ENCODE data around the gene NFATC1.

NFATC1 gene

GRCh38 chr18:79507546-79508480 is 112.1 kb downstream of the NFATC1 start:
- DNase-seq (ENCODE audit: low read depth in 2 of 2), result no peak

- DNase-seq (ENCODE audit: low read depth in 2 of 2), result no peak
Observed at GRCh38 chr18:79508565-79509535, 113.1 kb downstream of the NFATC1 start.

GRCh38 chr18:79509536-79509930 is 113.8 kb downstream of the NFATC1 start:
- no peak for DNase-seq (ENCODE audit: low read depth in 2 of 2)

GRCh38 chr18:79510046-79510685 is 114.4 kb downstream of the NFATC1 start:
- DNase-seq (ENCODE audit: low read depth in 2 of 2), result no peak

GRCh38 chr18:79510731-79511241 is 115.1 kb downstream of the NFATC1 start:
- DNase-seq (ENCODE audit: low read depth in 2 of 2), result no peak

GRCh38 chr18:79511271-79511670 is 115.5 kb downstream of the NFATC1 start:
- no peak for DNase-seq (ENCODE audit: low read depth in 2 of 2)

- DNase-seq (ENCODE audit: low read depth in 2 of 2), result no peak
Observed at GRCh38 chr18:79511671-79512301, 116.1 kb downstream of the NFATC1 start.

- DNase-seq (ENCODE audit: low read depth in 2 of 2), result no peak
Observed at GRCh38 chr18:79512461-79513380, 117.0 kb downstream of the NFATC1 start.

GRCh38 chr18:79513381-79514081 is 117.8 kb downstream of the NFATC1 start:
- no peak for DNase-seq (ENCODE audit: low read depth in 2 of 2)

- no peak for DNase-seq (ENCODE audit: low read depth in 2 of 2)
Observed at GRCh38 chr18:79515331-79515730, 119.6 kb downstream of the NFATC1 start.

- no peak for DNase-seq (ENCODE audit: low read depth in 2 of 2)
Observed at GRCh38 chr18:79515944-79516351, 120.2 kb downstream of the NFATC1 start.

GRCh38 chr18:79516441-79516931 is 120.8 kb downstream of the NFATC1 start:
- no peak for DNase-seq (ENCODE audit: low read depth in 2 of 2)

- DNase-seq (ENCODE audit: low read depth in 2 of 2), result no peak
Observed at GRCh38 chr18:79517341-79517740, 121.6 kb downstream of the NFATC1 start.

- DNase-seq (ENCODE audit: low read depth in 2 of 2), result no peak
Observed at GRCh38 chr18:79518028-79518682, 122.4 kb downstream of the NFATC1 start.

GRCh38 chr18:79518683-79519128 is 123.0 kb downstream of the NFATC1 start:
- DNase-seq (ENCODE audit: low read depth in 2 of 2), result no peak

GRCh38 chr18:79519751-79520477 is 124.2 kb downstream of the NFATC1 start:
- no peak for DNase-seq (ENCODE audit: low read depth in 2 of 2)

- DNase-seq (ENCODE audit: low read depth in 2 of 2), result no peak
Observed at GRCh38 chr18:79520478-79521390, 125.0 kb downstream of the NFATC1 start.
